ENCODE data around the gene XYLT2.

Gene XYLT2

DNA sequence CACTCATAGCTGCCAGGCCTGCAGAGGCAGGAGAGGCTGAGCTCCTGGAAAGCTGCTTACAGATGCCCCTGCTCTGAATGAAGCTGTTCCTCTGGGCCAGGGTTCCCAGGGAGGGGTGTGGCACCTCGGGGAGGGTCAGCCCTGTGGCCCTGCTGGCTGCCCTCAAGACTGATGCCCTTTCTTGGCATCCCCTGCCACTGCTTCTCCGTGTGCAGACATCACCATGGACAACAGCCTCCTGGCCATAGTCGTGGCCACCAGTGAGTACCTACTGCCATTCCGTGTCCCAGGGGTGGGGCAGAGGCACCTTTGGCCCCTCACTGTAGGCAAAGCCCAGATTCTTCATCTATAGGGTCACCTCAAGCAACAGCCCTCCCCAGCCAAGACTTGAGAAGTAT, 18.1 kb downstream of the XYLT2 start:
- no peak for DNase-seq (ENCODE audit: low spot score)

- peak; percentile 63 for DNase-seq (ENCODE audit: low spot score)
Measured at GRCh38 chr17:50364715-50365114, 18.8 kb downstream of the XYLT2 start.

GRCh38 chr17:50365165-50365564, 19.2 kb downstream of the XYLT2 start:
- no peak for DNase-seq (ENCODE audit: low spot score)

DNA sequence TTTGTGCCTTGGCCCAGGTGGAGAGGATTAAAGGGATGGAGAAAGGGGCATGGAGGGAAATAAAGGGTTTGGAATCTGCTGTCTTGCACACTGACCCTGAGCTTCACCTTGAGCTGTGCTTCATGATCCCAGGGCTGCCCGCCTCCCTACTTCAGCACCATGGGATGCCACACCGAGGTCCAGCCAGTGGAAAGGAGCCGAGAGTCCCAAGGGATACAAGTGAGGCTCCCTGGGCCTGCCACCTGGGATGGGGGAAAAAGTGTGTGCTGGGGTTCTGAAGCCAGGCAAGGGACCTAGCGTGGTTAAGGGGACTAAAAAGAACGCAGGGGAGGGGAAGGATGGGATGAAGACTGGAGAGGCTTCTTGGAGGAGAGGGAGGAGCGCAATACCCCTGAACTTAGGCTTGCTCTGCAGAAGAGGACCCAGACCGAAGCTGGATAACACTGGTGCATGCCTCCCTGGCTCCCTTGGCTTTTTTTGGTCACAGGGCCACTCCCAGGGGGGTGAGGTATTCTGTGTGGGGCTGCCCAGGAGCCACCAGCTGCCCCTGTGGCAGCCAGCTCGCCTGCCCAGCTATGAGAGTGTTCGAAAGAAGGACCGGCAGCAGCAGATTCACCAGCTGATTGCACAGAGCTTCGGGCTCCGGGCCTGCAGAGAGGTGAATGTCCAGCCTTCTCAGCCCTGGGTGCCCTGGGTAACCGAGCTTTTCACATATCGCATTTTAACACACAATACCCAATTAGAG, 19.9 kb downstream of the XYLT2 start:
- DNase-seq (ENCODE audit: low spot score): no peak

DNA sequence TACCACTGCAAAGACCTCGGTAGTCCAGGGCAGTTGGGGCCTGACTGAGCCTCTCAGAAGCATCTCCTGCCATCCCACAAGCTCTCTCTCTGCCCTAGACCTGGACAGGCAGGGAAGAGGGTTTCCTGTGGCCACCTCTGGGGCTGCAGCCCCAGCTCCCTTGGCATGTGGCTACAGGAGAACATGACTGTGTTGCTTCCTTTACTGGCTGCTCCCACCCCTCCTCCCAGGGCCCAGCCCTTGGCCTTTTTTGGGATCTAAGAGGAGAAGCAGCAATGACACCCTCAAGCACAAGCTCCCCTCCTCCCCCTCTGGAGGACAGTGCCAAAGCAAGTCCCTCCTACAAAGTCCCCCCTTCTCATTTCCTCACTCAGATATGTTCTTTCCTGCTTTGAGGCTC, 21.5 kb downstream of the XYLT2 start:
- DNase-seq (ENCODE audit: low spot score): no peak

GRCh38 chr17:50370052-50370451, 24.1 kb downstream of the XYLT2 start:
- DNase-seq (ENCODE audit: low spot score): no peak

DNA sequence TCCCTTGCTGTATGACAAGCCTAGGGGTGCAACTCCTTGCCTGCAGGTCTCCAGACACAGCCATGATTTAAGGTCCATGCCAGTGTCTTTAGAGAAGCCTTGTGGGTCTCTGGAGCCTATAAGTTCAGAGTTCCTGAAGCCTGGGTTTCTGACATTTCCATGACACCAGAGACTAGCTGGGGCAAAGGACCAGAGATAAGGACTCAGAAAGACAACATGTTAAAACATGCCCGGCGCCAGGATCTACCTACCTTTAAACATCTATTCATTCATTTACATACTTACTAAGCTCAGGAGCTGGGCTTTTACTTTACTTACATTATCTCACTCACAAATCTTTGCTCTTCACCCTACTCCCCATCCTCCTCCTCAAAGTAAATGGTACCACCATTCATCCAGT, 25.6 kb downstream of the XYLT2 start:
- no peak for DNase-seq (ENCODE audit: low spot score)

- no peak for DNase-seq (ENCODE audit: low spot score)
Measured at GRCh38 chr17:50372222-50372757, 26.4 kb downstream of the XYLT2 start.

- peak; percentile 94 for DNase-seq (ENCODE audit: low spot score)
Measured at GRCh38 chr17:50372758-50373556, 27.0 kb downstream of the XYLT2 start, which contains the start of the genes EME1 and MRPL27. Gene EME1, plus strand, starts transcription at chr17:50373229. Its CDS starts 1,980 bp downstream, at chr17:50375209. Gene MRPL27, minus strand, starts transcription at chr17:50373184. Its CDS starts 14 bp downstream, at chr17:50373170.

- no peak for DNase-seq (ENCODE audit: low spot score)
Measured at GRCh38 chr17:50373705-50374104, 27.8 kb downstream of the XYLT2 start.

DNA sequence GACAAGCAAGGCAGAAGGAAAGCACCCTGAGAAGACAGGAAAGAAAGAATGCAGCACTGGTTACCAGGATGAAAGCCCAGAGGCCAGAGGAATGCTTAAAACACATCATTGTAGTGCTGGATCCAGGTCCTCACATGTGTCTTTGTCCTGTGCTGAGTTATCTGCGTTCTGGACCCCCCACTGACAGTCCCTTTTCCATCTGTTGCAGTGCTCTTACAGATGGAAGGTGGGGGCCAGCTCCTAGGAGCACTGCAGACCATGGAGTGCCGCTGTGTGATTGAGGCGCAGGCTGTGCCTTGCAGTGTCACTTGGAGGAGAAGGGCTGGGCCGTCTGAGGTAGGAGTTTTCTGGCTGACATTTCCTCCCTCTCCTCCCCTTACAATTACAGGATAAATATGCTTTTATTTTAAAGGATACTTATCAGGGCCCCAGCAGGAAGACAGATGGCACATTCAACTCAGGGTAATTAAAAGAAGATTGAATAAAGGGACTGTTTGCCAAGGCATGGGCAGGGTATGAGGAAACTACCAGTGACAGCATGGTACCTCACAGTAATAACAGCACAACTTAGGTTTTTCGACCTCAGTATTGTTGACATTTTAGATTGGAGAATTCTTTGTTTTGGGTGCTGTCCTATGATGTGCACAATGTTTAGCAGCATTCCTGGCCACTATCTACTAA, 30.1 kb downstream of the XYLT2 start:
- no peak for DNase-seq (ENCODE audit: low spot score)

DNA sequence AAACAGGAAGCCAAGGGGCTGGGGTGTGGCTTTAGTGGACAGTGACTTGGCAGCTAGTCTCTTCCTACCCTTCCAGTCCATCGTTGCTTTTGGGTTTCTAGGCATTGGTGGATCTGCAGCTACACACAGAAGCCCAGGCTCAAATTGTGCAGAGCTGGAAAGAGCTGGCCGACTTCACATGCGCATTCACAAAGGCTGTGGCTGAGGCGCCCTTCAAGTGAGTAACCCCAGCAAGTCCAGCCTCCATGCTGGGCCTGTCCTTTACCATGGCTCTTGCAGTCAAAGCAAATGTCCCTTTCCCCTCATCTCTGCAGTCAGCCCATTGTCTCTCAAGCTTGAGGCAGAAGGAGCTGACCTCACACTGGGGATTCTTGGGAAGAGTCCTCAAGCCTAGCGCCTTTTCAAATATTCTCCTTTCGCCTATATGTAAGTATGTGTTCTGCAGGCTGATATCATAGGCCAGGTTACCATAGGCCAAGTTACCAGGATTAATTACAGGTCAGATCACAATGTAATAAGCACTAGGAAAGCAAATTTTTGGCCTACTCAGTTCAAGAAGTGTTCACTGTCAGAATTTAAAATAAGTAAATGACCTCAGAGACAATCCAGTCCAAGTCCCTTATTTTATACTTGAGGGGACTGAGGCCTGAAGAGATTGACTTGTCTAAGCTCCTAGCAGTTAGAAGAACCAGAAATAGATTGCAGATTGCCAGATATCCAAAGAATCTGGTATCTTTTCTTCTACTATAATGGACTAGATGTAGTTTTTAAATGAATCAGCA, 33.6 kb downstream of the XYLT2 start:
- no peak for DNase-seq (ENCODE audit: low spot score)

GRCh38 chr17:50380369-50381259, 34.7 kb downstream of the XYLT2 start:
- no peak for DNase-seq (ENCODE audit: low spot score)

GRCh38 chr17:50381260-50381815, 35.4 kb downstream of the XYLT2 start:
- DNase-seq (ENCODE audit: low spot score): no peak

GRCh38 chr17:50381920-50382319, 36.0 kb downstream of the XYLT2 start:
- no peak for DNase-seq (ENCODE audit: low spot score)

GRCh38 chr17:50382931-50383330, 37.0 kb downstream of the XYLT2 start:
- DNase-seq (ENCODE audit: low spot score): no peak

GRCh38 chr17:50386510-50386909, 40.6 kb downstream of the XYLT2 start:
- DNase-seq (ENCODE audit: low spot score): no peak

GRCh38 chr17:50388728-50389127, 42.8 kb downstream of the XYLT2 start:
- DNase-seq (ENCODE audit: low spot score): no peak

- DNase-seq (ENCODE audit: low spot score): no peak
Measured at GRCh38 chr17:50389534-50389933, 43.6 kb downstream of the XYLT2 start.

DNA sequence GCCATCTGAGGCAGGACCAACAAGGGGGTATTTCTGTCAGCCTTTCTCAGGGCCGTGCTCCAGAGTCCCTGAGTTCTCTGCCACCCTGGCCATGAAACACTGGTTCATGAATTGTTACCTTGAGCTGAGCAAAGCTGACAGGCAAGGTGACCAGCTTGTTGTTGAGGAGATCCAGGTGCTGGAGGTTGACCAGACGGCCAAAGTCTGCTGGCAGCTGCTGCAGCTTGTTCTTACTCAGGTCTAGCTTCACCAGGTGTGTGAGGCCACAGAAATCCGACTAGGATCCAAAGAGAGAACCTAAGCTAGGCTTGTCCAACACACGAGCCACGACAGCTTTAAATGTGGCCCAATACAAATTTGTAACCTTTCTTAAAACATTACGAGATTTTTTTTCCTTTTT, 46.7 kb downstream of the XYLT2 start:
- DNase-seq (ENCODE audit: low spot score): no peak

Measured in AG20443 (cell line).